K562 (cell line): ENCODE data around the gene IDH3G. TPM values are rescaled to one million over a fixed set of nuclear protein-coding genes. Genes with fewer than 3 reads are reported as not detected.
"Not testable (repeated sequence)": the region's sequence is repeated elsewhere in the genome, so short reads cannot be mapped to it uniquely, and the experiment has no call there.

Experiments
- ATAC-seq: fragments of 200-7000 bp; cut with Tn5 transposase; 3 replicates; pipeline ENCODE4 v1.9.1; 2020; ENCODE audit warnings: moderate library complexity
- BruUV-seq: library from RNA; stranded (reverse); fragments of 400-500 nt; replicated peaks from 2 replicates; lab custom pipeline; 2021; lab: Mats Ljungman, UMichigan
- CTCF ChIA-PET: fragments of 300-600 bp; formaldehyde crosslinking; extraction: SDS; loops from one replicate; lab custom pipeline; 2021; ENCODE audit warnings: low intra/inter-chr PET ratio; lab: Yijun Ruan, JAX
- POLR2A ChIA-PET: fragments of 300-600, 350-650 bp; sonication (Branson Sonifier 250); formaldehyde crosslinking; extraction: SDS; loops from one replicate; lab custom pipeline; 2021; ENCODE audit warnings: antibody characterized with exemption, inconsistent platforms; lab: Yijun Ruan, JAX
- DNase-seq, 4 experiments: peaks; one replicate each; pipeline versions ENCODE4 v3.0.0 to v3.0.0-alpha.2; 2011 to 2018; ENCODE audit warnings: low spot score in 3 of 4, mixed read lengths in 3 of 4; ENCODE audit errors: extremely low read depth in 1 of 4
- FAIRE-seq: peaks from 2 replicates; lab custom pipeline; 2011; peaks lifted over from hg19 to GRCh38; lab: Jason Lieb, UNC
- H2AFZ ChIP-seq: 2 replicates; pipeline ENCODE4 v1.6.0; 2011; ENCODE audit warnings: low read depth, low read length, control low read depth, inconsistent platforms
- H3K27ac ChIP-seq: fragments of 200-600 bp; 3 replicates; pipeline ENCODE4 v1.8.0; 2011; ENCODE audit warnings: low read depth, mild to moderate bottlenecking, control low read depth, inconsistent platforms, low read length, moderate library complexity, mixed read lengths; ENCODE audit errors: extremely low read depth
- H3K27me3 ChIP-seq, 2 experiments: fragments of 300-600 bp in 1 of 2; 2 replicates in 1 of 2; 3 replicates in 1 of 2; pipeline versions ENCODE4 v1.6.0 to v1.8.0; 2011; ENCODE audit warnings: inconsistent platforms in 2 of 2, low read length in 2 of 2, mild to moderate bottlenecking in 1 of 2, mixed read lengths in 1 of 2, moderate library complexity in 1 of 2; ENCODE audit not compliant: control insufficient read depth in 2 of 2, insufficient read depth in 2 of 2
- H3K36me3 ChIP-seq: fragments of 300-600 bp; 3 replicates; pipeline ENCODE4 v1.8.0; 2011; ENCODE audit warnings: mild to moderate bottlenecking, low read length, inconsistent platforms; ENCODE audit not compliant: control insufficient read depth, insufficient read depth
- H3K4me1 ChIP-seq, 2 experiments: fragments of 200-600 bp in 1 of 2; replicated peaks in 1 of 2; 2 replicates in 1 of 2; 3 replicates in 1 of 2; pipeline versions ENCODE4 v1.5.1 to v1.8.0; 2011; ENCODE audit warnings: inconsistent platforms in 2 of 2, low read length in 2 of 2, mild to moderate bottlenecking in 1 of 2, mixed read lengths in 1 of 2, moderate library complexity in 1 of 2; ENCODE audit not compliant: control insufficient read depth in 2 of 2, insufficient read depth in 2 of 2
- H3K4me2 ChIP-seq: 2 replicates; pipeline ENCODE4 v1.6.1; 2011; ENCODE audit warnings: low read length, control low read depth, inconsistent platforms, mixed read lengths; ENCODE audit not compliant: insufficient read depth
- H3K4me3 ChIP-seq: fragments of 200-600 bp; sonication (generic), shearing (Covaris generic); 2 replicates; pipeline ENCODE4 v1.5.1; 2016; ENCODE audit warnings: control low read depth, inconsistent platforms
- H3K79me2 ChIP-seq: fragments of 200-600 bp; 3 replicates; pipeline ENCODE4 v1.8.0; 2011; ENCODE audit warnings: low read length, inconsistent platforms; ENCODE audit not compliant: control insufficient read depth, insufficient read depth
- H3K9ac ChIP-seq, 2 experiments: 2 replicates each; pipeline versions ENCODE4 v1.6.0 to v1.6.1; 2011; ENCODE audit warnings: low read depth in 2 of 2, low read length in 2 of 2, control low read depth in 1 of 2, inconsistent platforms in 1 of 2, mild to moderate bottlenecking in 1 of 2, mixed read lengths in 1 of 2; ENCODE audit not compliant: insufficient read depth in 1 of 2
- H3K9me1 ChIP-seq: one replicate; pipeline ENCODE4 v1.6.0; 2011; ENCODE audit warnings: inconsistent platforms, mild to moderate bottlenecking, low read length, moderate library complexity; ENCODE audit not compliant: control insufficient read depth, insufficient read depth
- H3K9me3 ChIP-seq: replicated peaks from 2 replicates; pipeline ENCODE4 v1.5.1; 2011; ENCODE audit warnings: low read depth, low read length, inconsistent platforms; ENCODE audit not compliant: control insufficient read depth, insufficient read depth
- H4K20me1 ChIP-seq: replicated peaks from 2 replicates; pipeline ENCODE4 v1.6.1; 2011; ENCODE audit warnings: low read length, inconsistent platforms, mixed read lengths; ENCODE audit not compliant: control insufficient read depth, insufficient read depth
- KDM5B ChIP-seq: fragments of 200-600 bp; sonication (generic); IDR thresholded peaks from 2 replicates; pipeline ENCODE4 v1.6.1; 2012; ENCODE audit warnings: low read depth, mild to moderate bottlenecking, moderate library complexity, low read length, control low read depth, inconsistent platforms; ENCODE audit not compliant: insufficient replicate concordance
- NR2C1 ChIP-seq, 2 experiments: fragments of 450-650 bp; IDR thresholded peaks; 2 replicates each; pipeline ENCODE4 v1.6.1; 2017; ENCODE audit warnings: mild to moderate bottlenecking in 2 of 2, antibody characterized with exemption in 1 of 2, inconsistent platforms in 1 of 2, missing compliant biosample characterization in 1 of 2, missing genetic modification characterization in 1 of 2
- WGBS: fragments of 100-300 bp; shearing (Covaris generic); methylation state at CpG from one replicate; pipeline ENCODE4 v1.1.6; 2016; ENCODE audit warnings: low coverage, mixed read lengths; ENCODE audit not compliant: insufficient coverage; ENCODE audit errors: missing lambda C conversion rate; 5-methylcytosine and 5-hydroxymethylcytosine counted together
- in situ Hi-C: fragments of 300-500 bp; cut with MboI; formaldehyde crosslinking; loops from 4 replicates; pipeline ENCODE4 v1.15.0; 2018; ENCODE audit warnings: inconsistent platforms, mixed read lengths
- intact Hi-C: fragments of 100-400 bp; cut with micrococcal nuclease; formaldehyde crosslinking; loops from 2 replicates; pipeline ENCODE4 v1.14.2; 2022
- polyA plus RNA-seq, 8 experiments: library from polyadenylated mRNA; depleted of rRNA in 4 of 8; stranded (reverse) in 5 of 8; unstranded in 3 of 8; fragments of >200 nt; fragmentation: Nextera tagmentation in 2 of 8; fragmentation: Illumina TruSeq in 1 of 8; extraction: Ambion mirVana in 2 of 8; extraction: Trizol in 1 of 8; gene quantifications; 2 replicates each; pipeline versions ENCODE4 v1.2.1 to v1.2.3, GENCODE V29; 2011 to 2014; ENCODE audit warnings: inconsistent platforms in 1 of 8, missing spikeins in 1 of 8
- total RNA-seq, 7 experiments: library from RNA; depleted of rRNA in 6 of 7; stranded (reverse); fragments of >200 nt in 6 of 7; fragmentation: Illumina TruSeq in 2 of 7; extraction: Trizol in 2 of 7; gene quantifications; 2 replicates each; pipeline versions ENCODE4 v1.2.1 to v1.2.3, GENCODE V29; 2011 to 2021; ENCODE audit warnings: low replicate concordance in 1 of 7

Gene IDH3G
- total and polyA plus RNA-seq, 9 of the 15 experiments (the other 6 are each of a cell fraction or from before 2014, with no cell fraction given): 24.3 to 72.5 (median 37.9) TPM

GRCh38 chrX:153750127-153750774, 43.9 kb downstream of the IDH3G start:
- peak in 1 of 4 experiments; percentile 3 for DNase-seq
- WGBS: 62% methylated on average over 7 of the region's 12 CpGs
- Histone ChIP-seq H4K20me1 (no peaks in the 10 kb centered on the region), H3K4me3 (no peak overlapping the region), H3K9me1 (no peaks in the 10 kb centered on the region), H3K4me1 (peaks cover 0 to under 1% of the 10 kb centered on the region in 2 experiments; a peak in 1 of 5 replicates), H3K4me2 (no peak overlapping the region), H3K9me3 (no peaks in the 10 kb centered on the region), H2AFZ (no peak overlapping the region), H3K9ac (no peak overlapping the region), H3K36me3 (no peaks in the 10 kb centered on the region), H3K27me3 (no peaks in the 10 kb centered on the region), H3K27ac (no peak overlapping the region), H3K79me2 (no peaks in the 10 kb centered on the region)
- no TSS peak for BruUV-seq
- in situ Hi-C loops (no loop called here), intact Hi-C loops (no loop called here)
- POLR2A ChIA-PET: no interaction called here
- TF ChIP-seq NR2C1 (IDR thresholded peaks at IDR 0.05): peak; percentile 52
- 0 out of 2 replicates have a peak, but pooled peaks have one; percentile 14 for TF ChIP-seq NR2C1 (tag; IDR thresholded peaks at IDR 0.05)
- no peak for TF ChIP-seq KDM5B
- no peak for FAIRE-seq
- ATAC-seq: no peak; the same call in 2 of the 3 replicates
- CTCF ChIA-PET: no interaction called here

GRCh38 chrX:153749017-153749416, 45.2 kb downstream of the IDH3G start:
- H2AFZ ChIP-seq, H3K27me3 ChIP-seq, H3K4me2 ChIP-seq, H3K9ac ChIP-seq, intact Hi-C loops, BruUV-seq, H3K27ac ChIP-seq, ATAC-seq, DNase-seq, CTCF ChIA-PET, H3K36me3 ChIP-seq, H3K9me1 ChIP-seq, FAIRE-seq, H3K9me3 ChIP-seq, POLR2A ChIA-PET, H4K20me1 ChIP-seq, in situ Hi-C loops, H3K4me3 ChIP-seq, H3K79me2 ChIP-seq: not testable (repeated sequence)
- WGBS: 86% methylated on average over 5 of the region's 7 CpGs
- peaks cover 0 to 13% of the 10 kb centered on the region in 2 experiments; a peak in 3 of 5 replicates for H3K4me1 ChIP-seq

- H3K4me3 ChIP-seq, ATAC-seq, DNase-seq, FAIRE-seq, H3K79me2 ChIP-seq, BruUV-seq, CTCF ChIA-PET, H3K9me1 ChIP-seq, H4K20me1 ChIP-seq, intact Hi-C loops, H3K27me3 ChIP-seq, in situ Hi-C loops, POLR2A ChIA-PET, H3K9me3 ChIP-seq, H3K9ac ChIP-seq, H2AFZ ChIP-seq, H3K4me2 ChIP-seq, H3K27ac ChIP-seq, H3K36me3 ChIP-seq: not testable (repeated sequence)
- 82% methylated on average over 5 of the region's 6 CpGs for WGBS
- peaks cover 0 to 30% of the 10 kb centered on the region in 2 experiments; a peak in 3 of 5 replicates for H3K4me1 ChIP-seq
Measured at GRCh38 chrX:153746991-153747390, 47.2 kb downstream of the IDH3G start.
